HepG2 (cell line): ENCODE measurements around the gene IL1RAPL1. TPM values are rescaled to one million over a fixed set of nuclear protein-coding genes. Genes with fewer than 3 reads are reported as not detected.

Experiments used
- ATAC-seq: fragments of 200-7000 bp; cut with Tn5 transposase; 3 replicates; pipeline ENCODE4 v1.9.1; 2020; ENCODE audit warnings: mild to moderate bottlenecking, moderate library complexity
- BruUV-seq: library from RNA; stranded (reverse); fragments of 400-500 nt; replicated peaks from 2 replicates; lab custom pipeline; 2021; lab: Mats Ljungman, UMichigan
- CTCF ChIA-PET: fragments of 300-600 bp; formaldehyde crosslinking; extraction: SDS; loops from one replicate; lab custom pipeline; 2021; ENCODE audit warnings: low total read pairs, inconsistent platforms, low intra/inter-chr PET ratio; lab: Yijun Ruan, JAX
- POLR2A ChIA-PET: fragments of 350-600 bp; sonication (Branson Sonifier 250); formaldehyde crosslinking; loops from one replicate; lab custom pipeline; 2020; ENCODE audit warnings: antibody characterized with exemption, inconsistent platforms; lab: Yijun Ruan, JAX
- DNase-seq: peaks from one replicate; pipeline ENCODE4 v3.0.0-alpha.2; 2015; ENCODE audit warnings: low spot score
- FAIRE-seq: peaks from 3 replicates; lab custom pipeline; 2011; peaks lifted over from hg19 to GRCh38; lab: Jason Lieb, UNC
- H2AFZ ChIP-seq: one replicate; pipeline ENCODE4 v1.6.1; 2011; ENCODE audit warnings: low read length, inconsistent platforms
- H3K27ac ChIP-seq: fragments of 300-600 bp; 3 replicates; pipeline ENCODE4 v1.8.0; 2011; ENCODE audit warnings: mixed run types, mild to moderate bottlenecking, mixed read lengths, low read length, inconsistent platforms; ENCODE audit not compliant: insufficient read depth; ENCODE audit errors: extremely low read length
- H3K27me3 ChIP-seq, 2 experiments: fragments of 200-600 bp in 1 of 2; 2 replicates in 1 of 2; 3 replicates in 1 of 2; pipeline versions ENCODE4 v1.6.0 to v1.8.0; 2011; ENCODE audit warnings: low read length in 2 of 2, mild to moderate bottlenecking in 2 of 2, moderate library complexity in 2 of 2, inconsistent platforms in 1 of 2; ENCODE audit not compliant: insufficient read depth in 2 of 2, control insufficient read depth in 1 of 2
- H3K36me3 ChIP-seq, 2 experiments: fragments of 200-600 bp in 1 of 2; replicated peaks in 1 of 2; 2 replicates in 1 of 2; 3 replicates in 1 of 2; pipeline versions ENCODE4 v1.5.1 to v1.8.0; 2011; ENCODE audit warnings: low read length in 2 of 2, inconsistent platforms in 1 of 2; ENCODE audit not compliant: insufficient read depth in 2 of 2, control insufficient read depth in 1 of 2
- H3K4me1 ChIP-seq: 2 replicates; pipeline ENCODE4 v1.5.1; 2012; ENCODE audit warnings: low read length, inconsistent platforms; ENCODE audit not compliant: insufficient read depth
- H3K4me2 ChIP-seq: 2 replicates; pipeline ENCODE4 v1.6.0; 2011; ENCODE audit warnings: low read depth, low read length, inconsistent platforms
- H3K4me3 ChIP-seq, 3 experiments: fragments of 200-600 bp in 1 of 3; sonication (generic), shearing (Covaris generic) in 1 of 3; replicated peaks in 1 of 3; 2 replicates each; pipeline ENCODE4 v1.5.1; 2011 to 2016; ENCODE audit warnings: low read length in 3 of 3, inconsistent platforms in 2 of 3, low read depth in 2 of 3, mild to moderate bottlenecking in 2 of 3, control low read depth in 1 of 3, mixed read lengths in 1 of 3; ENCODE audit not compliant: insufficient read depth in 1 of 3
- H3K79me2 ChIP-seq: one replicate; pipeline ENCODE4 v1.6.1; 2011; ENCODE audit warnings: low read length, inconsistent platforms; ENCODE audit not compliant: insufficient read depth
- H3K9ac ChIP-seq: 2 replicates; pipeline ENCODE4 v1.6.0; 2011; ENCODE audit warnings: mild to moderate bottlenecking, low read depth, low read length, inconsistent platforms; ENCODE audit not compliant: insufficient read depth
- H3K9me3 ChIP-seq: 2 replicates; pipeline ENCODE4 v1.5.1; 2012; ENCODE audit warnings: mild to moderate bottlenecking, low read length
- H4K20me1 ChIP-seq: 2 replicates; pipeline ENCODE4 v1.6.0; 2011; ENCODE audit warnings: inconsistent platforms, mild to moderate bottlenecking, low read length, moderate library complexity; ENCODE audit not compliant: insufficient read depth
- CREB3 ChIP-seq: sonication (generic); formaldehyde crosslinking; IDR thresholded peaks from 2 replicates; pipeline ENCODE4 v1.5.0; 2020; ENCODE audit warnings: missing genetic modification reagents
- KDM5A ChIP-seq: fragments of 200-600 bp; sonication (generic); IDR thresholded peaks from 2 replicates; pipeline ENCODE4 v1.7.0; 2018; ENCODE audit warnings: antibody characterized with exemption, mild to moderate bottlenecking, low read length, borderline replicate concordance
- KLF6 ChIP-seq: IDR thresholded peaks from 2 replicates; pipeline ENCODE4 v1.8.0; 2016; ENCODE audit warnings: missing biosample characterization, missing genetic modification reagents
- MBNL3 ChIP-seq: fragments of 250-450 bp; sonication (Bioruptor Pico); conservative IDR thresholded peaks from 2 replicates; pipeline ENCODE4 v1.8.0; 2022; ENCODE audit warnings: mild to moderate bottlenecking, inconsistent platforms
- MLLT10 ChIP-seq: sonication (generic); formaldehyde crosslinking; IDR thresholded peaks from 2 replicates; pipeline ENCODE4 v1.4.0; 2020; ENCODE audit warnings: missing genetic modification reagents
- SMC3 ChIP-seq: IDR thresholded peaks from 2 replicates; pipeline ENCODE4 v1.6.1; 2011; ENCODE audit warnings: low read length, improper control_type of control experiment
- SOX5 ChIP-seq: IDR thresholded peaks from 2 replicates; pipeline ENCODE4 v1.6.1; 2016; ENCODE audit warnings: borderline replicate concordance
- SP140L ChIP-seq: sonication (generic); formaldehyde crosslinking; IDR thresholded peaks from 2 replicates; pipeline ENCODE4 v1.4.0; 2020; ENCODE audit warnings: missing genetic modification reagents, borderline replicate concordance
- STAT5B ChIP-seq: sonication (generic); formaldehyde crosslinking; IDR thresholded peaks from 2 replicates; pipeline ENCODE4 v1.4.0; 2020; ENCODE audit warnings: missing genetic modification reagents
- TBL1XR1 ChIP-seq: fragments of 150-350 bp; IDR thresholded peaks from 2 replicates; pipeline ENCODE4 v1.6.1; 2014; ENCODE audit warnings: borderline replicate concordance, low read length; ENCODE audit not compliant: partially characterized antibody
- TRIM24 ChIP-seq: sonication (generic); formaldehyde crosslinking; IDR thresholded peaks from 2 replicates; pipeline ENCODE4 v1.8.0; 2022; ENCODE audit warnings: mild to moderate bottlenecking, missing genetic modification reagents
- USF2 ChIP-seq, 2 experiments: sonication (generic) in 1 of 2; formaldehyde crosslinking in 1 of 2; IDR thresholded peaks; 2 replicates each; pipeline versions ENCODE4 v1.5.1 to v1.6.1; 2011 to 2020; ENCODE audit warnings: borderline replicate concordance in 1 of 2, low read depth in 1 of 2, low read length in 1 of 2, mild to moderate bottlenecking in 1 of 2, missing genetic modification reagents in 1 of 2, moderate library complexity in 1 of 2
- ZBTB49 ChIP-seq: sonication (generic); formaldehyde crosslinking; IDR thresholded peaks from 2 replicates; pipeline ENCODE4 v1.4.0; 2020; ENCODE audit warnings: missing genetic modification reagents, borderline replicate concordance
- ZBTB7A ChIP-seq: sonication (generic); formaldehyde crosslinking; IDR thresholded peaks from 2 replicates; pipeline ENCODE4 v1.8.0; 2022; ENCODE audit warnings: mild to moderate bottlenecking, missing genetic modification reagents
- ZNF17 ChIP-seq: sonication (generic); formaldehyde crosslinking; IDR thresholded peaks from 2 replicates; pipeline ENCODE4 v1.5.0; 2020; ENCODE audit warnings: mild to moderate bottlenecking, missing genetic modification reagents
- ZNF570 ChIP-seq: sonication (generic); formaldehyde crosslinking; IDR thresholded peaks from 2 replicates; pipeline ENCODE4 v1.4.0; 2020; ENCODE audit warnings: mild to moderate bottlenecking, missing genetic modification reagents, borderline replicate concordance
- ZNF597 ChIP-seq: sonication (generic); formaldehyde crosslinking; IDR thresholded peaks from 2 replicates; pipeline ENCODE4 v1.5.0; 2020; ENCODE audit warnings: missing genetic modification reagents
- ZSCAN30 ChIP-seq: sonication (generic); formaldehyde crosslinking; IDR thresholded peaks from 2 replicates; pipeline ENCODE4 v1.5.0; 2020; ENCODE audit warnings: mild to moderate bottlenecking, missing genetic modification reagents
- WGBS: methylation state at CpG from one replicate; pipeline ENCODE4 v1.1.6; 2017; ENCODE audit warnings: low lambda C conversion rate; 5-methylcytosine and 5-hydroxymethylcytosine counted together
- in situ Hi-C: cut with HindIII; loops from 2 replicates; pipeline ENCODE4 v1.10.0; 2017; ENCODE audit warnings: low pct_unique_long_range_greater_than_20kb; ENCODE audit not compliant: extremely low pct_ligation_motif_present
- intact Hi-C: fragments of 100-400 bp; cut with micrococcal nuclease; formaldehyde crosslinking; loops from one replicate; pipeline ENCODE4 v1.10.0; 2022; ENCODE audit not compliant: unreplicated experiment
- polyA plus RNA-seq, 8 experiments: library from polyadenylated mRNA; depleted of rRNA in 3 of 8; stranded (reverse) in 7 of 8; unstranded in 1 of 8; fragments of >200 nt; fragmentation: Illumina TruSeq in 4 of 8; extraction: Trizol in 4 of 8; gene quantifications; 2 replicates each; pipeline versions ENCODE4 v1.2.1 to v1.2.3, GENCODE V29; 2011 to 2016; ENCODE audit warnings: low read depth in 4 of 8, missing spikeins in 1 of 8, mixed read lengths in 1 of 8; ENCODE audit not compliant: insufficient read depth in 1 of 8
- total RNA-seq, 5 experiments: library from RNA; depleted of rRNA; stranded (reverse); fragments of >200 nt; fragmentation: Illumina TruSeq; extraction: Trizol; gene quantifications; 2 replicates each; pipeline ENCODE4 v1.2.3, GENCODE V29; 2016; ENCODE audit warnings: low read depth in 1 of 5

Gene IL1RAPL1
- total and polyA plus RNA-seq, 2 of the 13 experiments (the other 11 are each of a cell fraction or from before 2014, with no cell fraction given) = 0.04 TPM; not detected in 1

- Histone ChIP-seq H3K4me1 (no peaks in the 10 kb centered on the region), H3K36me3 (no peaks in the 10 kb centered on the region), H3K27me3 (no peaks in the 10 kb centered on the region), H4K20me1 (no peaks in the 10 kb centered on the region), H3K79me2 (no peaks in the 10 kb centered on the region), H3K9me3 (no peaks in the 10 kb centered on the region)
- DNase-seq = no peak
- no TSS peak for BruUV-seq
- no peak for ATAC-seq
- WGBS = 4% methylated on average over 2 of the region's 2 CpGs
- FAIRE-seq = no peak
- CTCF ChIA-PET = no interaction called here
- POLR2A ChIA-PET = no interaction called here
- TF ChIP-seq SMC3 (no peak), KDM5A (no peak), ZNF17 (CRISPR knock-in tag) (no peak), CREB3 (CRISPR knock-in tag) (no peak), ZBTB49 (CRISPR knock-in tag) (no peak), ZNF570 (CRISPR knock-in tag) (no peak), STAT5B (CRISPR knock-in tag) (no peak), KLF6 (CRISPR knock-in tag) (no peak), MLLT10 (CRISPR knock-in tag) (no peak), TBL1XR1 (no peak), ZSCAN30 (CRISPR knock-in tag) (no peak), SOX5 (CRISPR knock-in tag) (no peak), USF2 (IDR thresholded peaks at IDR 0.05; ENCODE audit: low read depth, low read length) (no peak), USF2 (CRISPR knock-in tag; IDR thresholded peaks at IDR 0.05; ENCODE audit: borderline replicate concordance) (no peak), MBNL3 (CRISPR knock-in tag) (no peak), ZBTB7A (CRISPR knock-in tag) (no peak), ZNF597 (CRISPR knock-in tag) (no peak), SP140L (no peak), TRIM24 (no peak)
- TF ChIP-seq, all 625 proteins: peak for 0
- Histone ChIP-seq H3K4me2 (no peak overlapping the region), H3K27ac (no peak overlapping the region), H3K9ac (no peak overlapping the region), H3K4me3 (no peak overlapping the region), H2AFZ (no peak overlapping the region)
- intact Hi-C loops (no loop called here), in situ Hi-C loops (no loop called here)
These were observed 1139.6 kb downstream of the IL1RAPL1 start for GRCh38 chrX:29726811-29727210.
